PC-9 (cell line): Measurements from ENCODE around the gene LARP4B. TPM values are rescaled to one million over a fixed set of nuclear protein-coding genes. Genes with fewer than 3 reads are reported as not detected.

ENCODE experiments used
- BruUV-seq: library from RNA; stranded (reverse); fragments of 400-500 nt; replicated peaks from 2 replicates; lab custom pipeline; 2021; lab: Mats Ljungman, UMichigan
- CTCF ChIA-PET: fragments of 300-600 bp; sonication (Branson Sonifier 250); formaldehyde crosslinking; loops from one replicate; lab custom pipeline; 2022; ENCODE audit warnings: antibody characterized with exemption; lab: Charles Lee
- POLR2A ChIA-PET: fragments of 300-600 bp; sonication (Branson Sonifier 250); formaldehyde crosslinking; loops from one replicate; lab custom pipeline; 2022; ENCODE audit warnings: antibody characterized with exemption; ENCODE audit not compliant: unreplicated experiment; lab: Charles Lee
- DNase-seq, 2 experiments: peaks; one replicate each; pipeline versions ENCODE4 v3.0.0 to v3.0.0-alpha.2; 2015 to 2022; ENCODE audit warnings: mixed read lengths in 1 of 2
- H2AFZ ChIP-seq: fragments of 200-600 bp; sonication (generic); 2 replicates; pipeline ENCODE4 v1.8.1; 2017; ENCODE audit warnings: antibody characterized with exemption
- H3F3A ChIP-seq: fragments of 200-600 bp; sonication (generic); 2 replicates; pipeline ENCODE4 v1.8.1; 2017; ENCODE audit warnings: antibody characterized with exemption, mild to moderate bottlenecking, low read depth; ENCODE audit not compliant: insufficient read depth
- H3K27ac ChIP-seq: fragments of 200-600 bp; sonication (generic); 2 replicates; pipeline ENCODE4 v1.6.1; 2016; ENCODE audit warnings: mixed run types
- H3K27me3 ChIP-seq: fragments of 200-600 bp; sonication (generic); 2 replicates; pipeline ENCODE4 v1.6.1; 2016; ENCODE audit warnings: low read depth, mixed run types; ENCODE audit not compliant: insufficient read depth
- H3K36me3 ChIP-seq: fragments of 200-600 bp; sonication (generic); 2 replicates; pipeline ENCODE4 v1.6.1; 2016; ENCODE audit warnings: low read depth, mixed run types
- H3K4me1 ChIP-seq: fragments of 200-600 bp; sonication (generic); replicated peaks from 2 replicates; pipeline ENCODE4 v1.6.1; 2016; ENCODE audit warnings: mixed run types; ENCODE audit not compliant: insufficient read depth
- H3K4me2 ChIP-seq: fragments of 200-600 bp; sonication (generic); 2 replicates; pipeline ENCODE4 v1.6.1; 2017; ENCODE audit warnings: mixed run types
- H3K4me3 ChIP-seq: fragments of 200-600 bp; sonication (generic); 2 replicates; pipeline ENCODE4 v1.6.1; 2016; ENCODE audit warnings: mixed run types
- H3K79me2 ChIP-seq: fragments of 200-600 bp; sonication (generic); 2 replicates; pipeline ENCODE4 v1.6.1; 2017; ENCODE audit warnings: low read depth, mixed run types
- H3K9me2 ChIP-seq: fragments of 200-600 bp; sonication (generic); 2 replicates; pipeline ENCODE4 v1.8.1; 2017; ENCODE audit warnings: mild to moderate bottlenecking; ENCODE audit not compliant: insufficient read depth
- H3K9me3 ChIP-seq: fragments of 200-600 bp; sonication (generic); 2 replicates; pipeline ENCODE4 v1.8.1; 2016; ENCODE audit warnings: low read depth; ENCODE audit not compliant: insufficient read depth
- H4K20me1 ChIP-seq: fragments of 200-600 bp; sonication (generic); 2 replicates; pipeline ENCODE4 v1.8.1; 2017; ENCODE audit not compliant: insufficient read depth
- EZH2 ChIP-seq: fragments of 200-600 bp; sonication (generic); IDR thresholded peaks from 2 replicates; pipeline ENCODE4 v1.8.0; 2017; ENCODE audit warnings: antibody characterized with exemption, low read depth
- intact Hi-C: fragments of 100-400 bp; cut with micrococcal nuclease; formaldehyde crosslinking; loops from one replicate; pipeline ENCODE4 v1.10.0; 2022; ENCODE audit not compliant: unreplicated experiment
- total RNA-seq: library from RNA; stranded (reverse); gene quantifications from 2 replicates; pipeline ENCODE4 v1.2.3, GENCODE V29; 2021
- TF ChIP-seq, protein P1 (sequence below): fragments of 200-600 bp; sonication (generic); conservative IDR thresholded peaks from 2 replicates; pipeline ENCODE4 v1.6.1; 2017; ENCODE audit warnings: mixed run types, antibody characterized with exemption, mild to moderate bottlenecking, moderate library complexity

LARP4B gene
- total RNA-seq, 1 experiment from 2014 or later, result 93.4 TPM

DNA sequence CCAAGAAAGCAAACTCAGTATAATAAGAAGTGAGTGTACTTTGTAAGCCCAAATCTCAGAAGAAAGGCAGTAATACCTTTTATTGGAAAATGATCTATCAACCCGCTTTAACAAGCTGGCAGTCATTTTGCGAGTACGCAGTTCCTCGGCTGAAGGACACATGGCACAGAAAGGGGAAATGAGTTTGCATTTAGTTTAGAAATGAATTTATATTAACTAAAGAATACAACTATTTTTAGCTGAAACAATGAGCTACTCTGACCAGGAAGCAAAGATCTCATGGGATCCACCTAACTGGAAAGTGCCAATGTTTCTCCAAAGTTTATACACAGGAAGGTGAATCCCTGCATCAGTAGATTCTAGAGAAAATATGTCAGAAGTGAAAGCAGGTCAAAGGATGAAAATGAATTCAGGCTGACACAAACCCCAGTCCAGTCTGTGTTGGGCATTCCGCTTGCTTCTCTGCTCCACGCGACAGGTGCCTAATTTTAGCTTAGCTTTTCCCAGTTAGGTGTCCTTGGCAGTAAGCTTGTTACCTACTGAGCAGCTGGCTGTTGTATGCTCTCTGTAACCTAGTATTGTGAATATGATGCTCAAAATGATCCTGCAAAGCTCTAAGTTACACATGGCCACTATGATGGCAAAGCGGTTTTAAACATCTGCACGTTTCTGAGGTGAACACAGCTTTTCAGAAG lies 112.8 kb downstream of the LARP4B start:
- Histone ChIP-seq H3F3A (no peaks in the 10 kb centered on the region), H3K79me2 (no peaks in the 10 kb centered on the region), H3K4me2 (no peak overlapping the region), H3K4me1 (no peaks in the 10 kb centered on the region), H3K9me2 (no peaks in the 10 kb centered on the region), H3K9me3 (no peaks in the 10 kb centered on the region), H3K27ac (no peak overlapping the region), H4K20me1 (no peaks in the 10 kb centered on the region), H3K4me3 (no peak overlapping the region), H3K27me3 (no peaks in the 10 kb centered on the region), H3K36me3 (no peaks in the 10 kb centered on the region; the same call in 1 of the 2 replicates), H2AFZ (no peak overlapping the region)
- TF ChIP-seq, protein P1, sequence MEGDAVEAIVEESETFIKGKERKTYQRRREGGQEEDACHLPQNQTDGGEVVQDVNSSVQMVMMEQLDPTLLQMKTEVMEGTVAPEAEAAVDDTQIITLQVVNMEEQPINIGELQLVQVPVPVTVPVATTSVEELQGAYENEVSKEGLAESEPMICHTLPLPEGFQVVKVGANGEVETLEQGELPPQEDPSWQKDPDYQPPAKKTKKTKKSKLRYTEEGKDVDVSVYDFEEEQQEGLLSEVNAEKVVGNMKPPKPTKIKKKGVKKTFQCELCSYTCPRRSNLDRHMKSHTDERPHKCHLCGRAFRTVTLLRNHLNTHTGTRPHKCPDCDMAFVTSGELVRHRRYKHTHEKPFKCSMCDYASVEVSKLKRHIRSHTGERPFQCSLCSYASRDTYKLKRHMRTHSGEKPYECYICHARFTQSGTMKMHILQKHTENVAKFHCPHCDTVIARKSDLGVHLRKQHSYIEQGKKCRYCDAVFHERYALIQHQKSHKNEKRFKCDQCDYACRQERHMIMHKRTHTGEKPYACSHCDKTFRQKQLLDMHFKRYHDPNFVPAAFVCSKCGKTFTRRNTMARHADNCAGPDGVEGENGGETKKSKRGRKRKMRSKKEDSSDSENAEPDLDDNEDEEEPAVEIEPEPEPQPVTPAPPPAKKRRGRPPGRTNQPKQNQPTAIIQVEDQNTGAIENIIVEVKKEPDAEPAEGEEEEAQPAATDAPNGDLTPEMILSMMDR, result no peak
- no peak for TF ChIP-seq EZH2
- DNase-seq, result no peak
- no TSS peak for BruUV-seq
- POLR2A ChIA-PET, result no interaction called here
- intact Hi-C loops, result no loop called here
- CTCF ChIA-PET, result no interaction called here

DNA sequence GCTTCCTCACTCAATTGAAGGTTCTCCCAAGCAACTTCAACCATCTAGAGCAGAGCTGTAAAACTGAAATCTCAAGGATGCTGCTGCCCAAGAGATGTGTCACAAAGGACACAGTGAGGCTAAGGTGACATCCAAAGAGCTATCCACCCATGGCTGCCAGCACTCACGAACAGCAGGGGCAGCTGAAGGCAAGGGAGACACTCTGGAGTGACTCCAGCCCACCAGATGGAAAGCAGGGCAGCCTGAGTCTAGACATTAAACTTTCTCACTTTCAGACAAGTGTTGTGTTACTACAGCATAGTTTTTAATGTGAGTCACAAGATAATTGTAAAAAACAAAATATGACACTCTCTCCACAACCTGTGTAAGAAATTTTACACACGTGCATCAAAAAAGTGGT lies 113.5 kb downstream of the LARP4B start:
- H3K9me3 ChIP-seq, result no peaks in the 10 kb centered on the region
- BruUV-seq, result no TSS peak
- no peaks in the 10 kb centered on the region for H3F3A ChIP-seq
- H3K4me3 ChIP-seq, result no peak overlapping the region
- no peak for DNase-seq
- intact Hi-C loops, result no loop called here
- H3K27me3 ChIP-seq, result no peaks in the 10 kb centered on the region
- H3K9me2 ChIP-seq, result no peaks in the 10 kb centered on the region
- TF ChIP-seq, protein P1, result no peak
- no peak for TF ChIP-seq EZH2
- H4K20me1 ChIP-seq, result no peaks in the 10 kb centered on the region
- POLR2A ChIA-PET, result no interaction called here
- no peaks in the 10 kb centered on the region for H3K4me1 ChIP-seq
- no peak overlapping the region for H2AFZ ChIP-seq
- CTCF ChIA-PET, result no interaction called here
- no peaks in the 10 kb centered on the region for H3K79me2 ChIP-seq
- no peak overlapping the region for H3K27ac ChIP-seq
- no peak overlapping the region for H3K4me2 ChIP-seq
- H3K36me3 ChIP-seq, result no peaks in the 10 kb centered on the region; the same call in 1 of the 2 replicates

GRCh38 chr10:817371-817770 lies 114.1 kb downstream of the LARP4B start:
- H3K4me3 ChIP-seq, result no peak overlapping the region
- H3F3A ChIP-seq, result no peaks in the 10 kb centered on the region
- H3K36me3 ChIP-seq, result no peaks in the 10 kb centered on the region; the same call in 1 of the 2 replicates
- H3K27me3 ChIP-seq, result no peaks in the 10 kb centered on the region
- TF ChIP-seq, protein P1, result no peak
- TF ChIP-seq EZH2, result no peak
- no peak overlapping the region for H3K4me2 ChIP-seq
- no peak overlapping the region for H2AFZ ChIP-seq
- POLR2A ChIA-PET, result no interaction called here
- no peaks in the 10 kb centered on the region for H3K9me2 ChIP-seq
- CTCF ChIA-PET, result no interaction called here
- intact Hi-C loops, result no loop called here
- no peak overlapping the region for H3K27ac ChIP-seq
- no peak for DNase-seq
- BruUV-seq, result no TSS peak
- H4K20me1 ChIP-seq, result no peaks in the 10 kb centered on the region
- H3K9me3 ChIP-seq, result no peaks in the 10 kb centered on the region
- no peaks in the 10 kb centered on the region for H3K4me1 ChIP-seq
- no peaks in the 10 kb centered on the region for H3K79me2 ChIP-seq
